GM23248 (cell line): Measurements from ENCODE around the gene APOA4. TPM values are rescaled to one million over a fixed set of nuclear protein-coding genes. Genes with fewer than 3 reads are reported as not detected.
A peak's percentile ranks its signal among the peaks of the same experiment; 100 is the strongest.
"Not testable (repeated sequence)": the region's sequence is repeated elsewhere in the genome, so short reads cannot be mapped to it uniquely, and the experiment has no call there.

Experiments
- DNase-seq: peaks from one replicate; pipeline ENCODE4 v3.0.0-alpha.2; 2015
- H2AFZ ChIP-seq: fragments of 200-600 bp; sonication (generic); 2 replicates; pipeline ENCODE4 v1.6.1; 2016; ENCODE audit warnings: antibody characterized with exemption
- H3F3A ChIP-seq: fragments of 200-600 bp; sonication (generic); 2 replicates; pipeline ENCODE4 v1.6.1; 2016; ENCODE audit warnings: mild to moderate bottlenecking, antibody characterized with exemption, mixed run types; ENCODE audit not compliant: insufficient read depth
- H3K27ac ChIP-seq: fragments of 200-600 bp; sonication (generic); 2 replicates; pipeline ENCODE4 v1.5.1; 2016; ENCODE audit warnings: mild to moderate bottlenecking
- H3K27me3 ChIP-seq: fragments of 200-600 bp; sonication (generic); replicated peaks from 2 replicates; pipeline ENCODE4 v1.6.1; 2016; ENCODE audit warnings: mild to moderate bottlenecking; ENCODE audit not compliant: insufficient read depth
- H3K36me3 ChIP-seq: fragments of 200-600 bp; sonication (generic); 2 replicates; pipeline ENCODE4 v1.6.1; 2016; ENCODE audit warnings: low read depth, mild to moderate bottlenecking
- H3K4me1 ChIP-seq: fragments of 200-600 bp; sonication (generic); 2 replicates; pipeline ENCODE4 v1.6.1; 2016; ENCODE audit warnings: mild to moderate bottlenecking; ENCODE audit not compliant: insufficient read depth
- H3K4me2 ChIP-seq: fragments of 200-600 bp; sonication (generic); one replicate; pipeline ENCODE4 v1.6.1; 2016; ENCODE audit warnings: mild to moderate bottlenecking; ENCODE audit not compliant: unreplicated experiment
- H3K4me3 ChIP-seq: fragments of 200-600 bp; sonication (generic); 2 replicates; pipeline ENCODE4 v1.5.1; 2016; ENCODE audit warnings: mild to moderate bottlenecking
- H3K79me2 ChIP-seq: fragments of 200-600 bp; sonication (generic); 2 replicates; pipeline ENCODE4 v1.6.1; 2016; ENCODE audit warnings: mild to moderate bottlenecking; ENCODE audit not compliant: insufficient read depth
- H3K9ac ChIP-seq: fragments of 200-600 bp; sonication (generic); 2 replicates; pipeline ENCODE4 v1.6.1; 2016; ENCODE audit warnings: mild to moderate bottlenecking
- H3K9me2 ChIP-seq: fragments of 200-600 bp; sonication (generic); 2 replicates; pipeline ENCODE4 v1.6.1; 2016; ENCODE audit warnings: mixed run types, mild to moderate bottlenecking, moderate library complexity; ENCODE audit not compliant: insufficient read depth
- H3K9me3 ChIP-seq: fragments of 200-600 bp; sonication (generic); one replicate; pipeline ENCODE4 v1.6.1; 2017; ENCODE audit warnings: low read depth
- H4K20me1 ChIP-seq: fragments of 200-600 bp; sonication (generic); 2 replicates; pipeline ENCODE4 v1.6.0; 2016; ENCODE audit not compliant: insufficient read depth
- EZH2 ChIP-seq: fragments of 200-600 bp; sonication (generic); IDR thresholded peaks from 2 replicates; pipeline ENCODE4 v1.6.1; 2018; ENCODE audit warnings: antibody characterized with exemption, mild to moderate bottlenecking; ENCODE audit not compliant: insufficient read depth, poor library complexity, severe bottlenecking
- EZH2phosphoT487 ChIP-seq: fragments of 200-600 bp; sonication (generic); IDR thresholded peaks from 2 replicates; pipeline ENCODE4 v1.6.1; 2018; ENCODE audit warnings: antibody characterized with exemption, moderate library complexity, mild to moderate bottlenecking, low read depth; ENCODE audit not compliant: insufficient read depth
- WGBS, 2 experiments: methylation state at CpG; one replicate each; pipeline ENCODE4 v1.1.6; 2015 to 2017; ENCODE audit warnings: low lambda C conversion rate in 2 of 2, low coverage in 1 of 2; ENCODE audit errors: missing lambda C conversion rate in 2 of 2; 5-methylcytosine and 5-hydroxymethylcytosine counted together
- in situ Hi-C: fragments of 300-500 bp; cut with MboI; formaldehyde crosslinking; loops from 2 replicates; pipeline ENCODE4 v1.15.0; 2020
- polyA plus RNA-seq: library from polyadenylated mRNA; unstranded; fragments of >200 nt; fragmentation: Nextera tagmentation; extraction: Ambion mirVana; gene quantifications from 2 replicates; pipeline ENCODE4 v1.2.1, GENCODE V29; 2016
- total RNA-seq: library from RNA; depleted of rRNA; stranded (reverse); fragments of >200 nt; shearing (Covaris generic); gene quantifications from 2 replicates; pipeline ENCODE4 v1.2.3, GENCODE V29; 2014

Gene APOA4
- total and polyA plus RNA-seq, 2 experiments from 2014 or later = not detected

- no peak within 1 kb of the TSS for H3K4me2 ChIP-seq
- H3K36me3 ChIP-seq = no peaks in the 10 kb centered on the region
- H3K4me3 ChIP-seq = no peak within 1 kb of the TSS
- H2AFZ ChIP-seq = no peak within 1 kb of the TSS
- 88 to 91% methylated on average over 15 to 19 of the region's 19 CpGs for WGBS, 2 experiments
- H3K9ac ChIP-seq = no peak within 1 kb of the TSS
- no peak for DNase-seq
- H3K9me2 ChIP-seq = no peaks in the 10 kb centered on the region
- H3F3A ChIP-seq = 0 out of 2 replicates have a peak, but pooled peaks cover 10% of the 10 kb centered on the region
- H3K27me3 ChIP-seq = no peaks in the 10 kb centered on the region
- no peaks in the 10 kb centered on the region for H3K79me2 ChIP-seq
- no peaks in the 10 kb centered on the region for H4K20me1 ChIP-seq
- in situ Hi-C loops = no loop called here
- H3K27ac ChIP-seq = no peak within 1 kb of the TSS
- TF ChIP-seq EZH2phosphoT487 (no peak), EZH2 (no peak)
- no peaks in the 10 kb centered on the region for H3K9me3 ChIP-seq
- peaks cover 5% of the 10 kb centered on the region; the same call in 1 of the 2 replicates for H3K4me1 ChIP-seq
Observed at GRCh38 chr11:116837231-116838091, 14.4 kb upstream of the APOA4 start, which contains the start of gene APOA1. TSS of gene APOA1 (minus strand) at chr11:116837622. CDS start at chr11:116837387, 235 bp downstream.

- in situ Hi-C loops = no loop called here
- no peaks in the 10 kb centered on the region for H3K36me3 ChIP-seq
- no peak overlapping the region for H3K27ac ChIP-seq
Observed at GRCh38 chr11:116836632-116836991, 13.5 kb upstream of the APOA4 start.

GRCh38 chr11:116835791-116836631 lies 12.9 kb upstream of the APOA4 start:
- H3K4me1 ChIP-seq = peaks cover 5% of the 10 kb centered on the region; the same call in 1 of the 2 replicates
- peak overlapping the region; percentile 78 for H2AFZ ChIP-seq
- H3K9me2 ChIP-seq = no peaks in the 10 kb centered on the region
- H3K4me3 ChIP-seq = peak overlapping the region; percentile 46
- H3K36me3 ChIP-seq = no peaks in the 10 kb centered on the region
- DNase-seq = peak; percentile 98
- H3K27ac ChIP-seq = peak overlapping the region; percentile 60
- peak overlapping the region; percentile 59 for H3K4me2 ChIP-seq
- no peaks in the 10 kb centered on the region for H3K9me3 ChIP-seq
- no peaks in the 10 kb centered on the region for H4K20me1 ChIP-seq
- 18 to 20% methylated on average over 46 to 52 of the region's 57 CpGs for WGBS, 2 experiments
- in situ Hi-C loops = no loop called here
- no peak for TF ChIP-seq EZH2
- no peak for TF ChIP-seq EZH2phosphoT487
- H3F3A ChIP-seq = 0 out of 2 replicates have a peak, but pooled peaks cover 10% of the 10 kb centered on the region
- H3K27me3 ChIP-seq = no peaks in the 10 kb centered on the region
- H3K79me2 ChIP-seq = no peaks in the 10 kb centered on the region
- peak overlapping the region; percentile 68 for H3K9ac ChIP-seq

More at GRCh38 chr11:116836632-116836991, 13.5 kb upstream of the APOA4 start:
- 0 out of 2 replicates have a peak, but pooled peaks cover 10% of the 10 kb centered on the region for H3F3A ChIP-seq
- TF ChIP-seq EZH2 (no peak), EZH2phosphoT487 (no peak)
- no peak overlapping the region for H3K4me2 ChIP-seq
- H3K4me3 ChIP-seq = no peak overlapping the region
- DNase-seq = no peak
- H3K9ac ChIP-seq = no peak overlapping the region
- no peaks in the 10 kb centered on the region for H3K79me2 ChIP-seq
- WGBS, 2 experiments = 93 to 96% methylated on average over 6 to 7 of the region's 7 CpGs
- H3K4me1 ChIP-seq = peaks cover 5% of the 10 kb centered on the region; the same call in 1 of the 2 replicates
- no peaks in the 10 kb centered on the region for H3K27me3 ChIP-seq
- no peaks in the 10 kb centered on the region for H4K20me1 ChIP-seq
- no peaks in the 10 kb centered on the region for H3K9me2 ChIP-seq
- H3K9me3 ChIP-seq = no peaks in the 10 kb centered on the region
- H2AFZ ChIP-seq = no peak overlapping the region

- Histone ChIP-seq H3K27me3 (no peaks in the 10 kb centered on the region), H3K4me3 (peak overlapping the region; percentile 46), H2AFZ (peak overlapping the region; percentile 78), H3K4me1 (peaks cover 5% of the 10 kb centered on the region; the same call in 1 of the 2 replicates), H3K27ac (peak overlapping the region; percentile 60), H3K9ac (peak overlapping the region; percentile 68), H3K79me2 (no peaks in the 10 kb centered on the region), H3K9me2 (no peaks in the 10 kb centered on the region), H3K36me3 (no peaks in the 10 kb centered on the region), H3K4me2 (peak overlapping the region; percentile 59), H4K20me1 (no peaks in the 10 kb centered on the region), H3F3A (0 out of 2 replicates have a peak, but pooled peaks cover 7% of the 10 kb centered on the region), H3K9me3 (no peaks in the 10 kb centered on the region)
- TF ChIP-seq EZH2 (no peak), EZH2phosphoT487 (no peak)
- in situ Hi-C loops = no loop called here
- no peak for DNase-seq
- 55 to 59% methylated on average over 27 to 28 of the region's 28 CpGs for WGBS, 2 experiments
Observed at GRCh38 chr11:116835042-116835772, 12.1 kb upstream of the APOA4 start.

- H3K27ac ChIP-seq, H3K9me2 ChIP-seq, DNase-seq, H3F3A ChIP-seq, in situ Hi-C loops, H3K36me3 ChIP-seq, H3K4me1 ChIP-seq, H3K9ac ChIP-seq, H4K20me1 ChIP-seq, H3K27me3 ChIP-seq, H3K4me2 ChIP-seq, H2AFZ ChIP-seq, H3K79me2 ChIP-seq, H3K9me3 ChIP-seq, H3K4me3 ChIP-seq: not testable (repeated sequence)
- WGBS, 2 experiments = 79 to 81% methylated on average over 13 of the region's 13 CpGs
Observed at GRCh38 chr11:116834535-116835041, 11.5 kb upstream of the APOA4 start.
